Keratinocyte (primary cell): ENCODE data around the gene DNAJC11. TPM values are rescaled to one million over a fixed set of nuclear protein-coding genes. Genes with fewer than 3 reads are reported as not detected.

Source experiments
- DNase-seq: peaks from one replicate; pipeline ENCODE4 v3.0.0-alpha.2; 2011; ENCODE audit warnings: low read depth, missing footprints, low spot score
- FAIRE-seq: peaks from 2 replicates; lab custom pipeline; 2011; peaks lifted over from hg19 to GRCh38; lab: Jason Lieb, UNC
- H2AFZ ChIP-seq: 2 replicates; pipeline ENCODE4 v1.6.0; 2012; ENCODE audit warnings: low read length, control low read depth, inconsistent platforms; ENCODE audit not compliant: control insufficient read depth
- H3K27ac ChIP-seq: 2 replicates; pipeline ENCODE4 v1.5.1; 2011; ENCODE audit warnings: low read length; ENCODE audit not compliant: control insufficient read depth, insufficient read depth
- H3K27me3 ChIP-seq: 3 replicates; pipeline ENCODE4 v1.6.0; 2011; ENCODE audit warnings: low read length; ENCODE audit not compliant: control insufficient read depth, insufficient read depth; ENCODE audit errors: extremely low read depth
- H3K36me3 ChIP-seq, 2 experiments: 2 replicates in 1 of 2; 3 replicates in 1 of 2; pipeline ENCODE4 v1.5.1; 2011; ENCODE audit warnings: low read length in 2 of 2, mild to moderate bottlenecking in 1 of 2; ENCODE audit not compliant: control insufficient read depth in 2 of 2, insufficient read depth in 2 of 2; ENCODE audit errors: extremely low read depth in 1 of 2
- H3K4me1 ChIP-seq: 3 replicates; pipeline ENCODE4 v1.5.1; 2011; ENCODE audit warnings: low read length; ENCODE audit not compliant: control insufficient read depth, insufficient read depth; ENCODE audit errors: extremely low read depth
- H3K4me2 ChIP-seq: 3 replicates; pipeline ENCODE4 v1.6.0; 2011; ENCODE audit warnings: low read depth, low read length; ENCODE audit not compliant: control insufficient read depth, insufficient read depth; ENCODE audit errors: extremely low read depth
- H3K4me3 ChIP-seq, 3 experiments: fragments of 200-600 bp in 1 of 3; sonication (generic) in 1 of 3; 2 replicates in 2 of 3; 3 replicates in 1 of 3; pipeline ENCODE4 v1.5.1; 2011 to 2016; ENCODE audit warnings: low read length in 3 of 3, mild to moderate bottlenecking in 3 of 3, control low read depth in 2 of 3, inconsistent platforms in 1 of 3, low read depth in 1 of 3, mixed read lengths in 1 of 3, mixed run types in 1 of 3, moderate library complexity in 1 of 3; ENCODE audit not compliant: control insufficient read depth in 2 of 3, insufficient read depth in 2 of 3; ENCODE audit errors: extremely low read depth in 1 of 3
- H3K79me2 ChIP-seq: 2 replicates; pipeline ENCODE4 v1.6.0; 2012; ENCODE audit warnings: low read length; ENCODE audit not compliant: control insufficient read depth, insufficient read depth
- H3K9ac ChIP-seq: 3 replicates; pipeline ENCODE4 v1.6.0; 2011; ENCODE audit warnings: low read length; ENCODE audit not compliant: control insufficient read depth, insufficient read depth; ENCODE audit errors: extremely low read depth
- H3K9me1 ChIP-seq: 3 replicates; pipeline ENCODE4 v1.6.0; 2011; ENCODE audit warnings: low read length; ENCODE audit not compliant: control insufficient read depth, insufficient read depth; ENCODE audit errors: extremely low read depth
- H3K9me3 ChIP-seq: 2 replicates; pipeline ENCODE4 v1.5.1; 2012; ENCODE audit warnings: low read depth, low read length; ENCODE audit not compliant: control insufficient read depth
- H4K20me1 ChIP-seq: 3 replicates; pipeline ENCODE4 v1.6.0; 2011; ENCODE audit warnings: low read length; ENCODE audit not compliant: control insufficient read depth, insufficient read depth; ENCODE audit errors: extremely low read depth
- EZH2 ChIP-seq: IDR thresholded peaks from one replicate; pipeline ENCODE4 v1.6.1; 2012; ENCODE audit warnings: inconsistent platforms, mild to moderate bottlenecking, low read length, moderate library complexity
- dilution Hi-C: fragments of 300-500 bp; cut with MboI; formaldehyde crosslinking; loops from one replicate; pipeline ENCODE4 v1.7.0; 2020; ENCODE audit warnings: low sequenced_read_pairs; ENCODE audit not compliant: extremely low pct_ligation_motif_present
- polyA plus RNA-seq, 5 experiments: library from polyadenylated mRNA; depleted of rRNA in 3 of 5; stranded (reverse) in 3 of 5; stranded (forward) in 1 of 5; unstranded in 1 of 5; fragments of >200 nt; gene quantifications; 1 replicate in 1 of 5; 2 replicates in 3 of 5; 3 replicates in 1 of 5; pipeline versions ENCODE4 v1.2.1 to v1.2.3, GENCODE V29; 2011 to 2012; ENCODE audit warnings: missing spikeins in 2 of 5, low read depth in 1 of 5, low replicate concordance in 1 of 5
- TF ChIP-seq, protein P1 (sequence below), 3 experiments: IDR thresholded peaks in 1 of 3; conservative IDR thresholded peaks in 1 of 3; optimal IDR thresholded peaks in 1 of 3; 2 replicates in 2 of 3; 3 replicates in 1 of 3; pipeline versions ENCODE3 to v1.5.1; 2011; ENCODE audit warnings: low read length in 3 of 3, mild to moderate bottlenecking in 3 of 3, moderate library complexity in 2 of 3, control low read depth in 1 of 3, inconsistent platforms in 1 of 3; ENCODE audit not compliant: insufficient read depth in 2 of 3; ENCODE audit errors: extremely low read depth in 1 of 3

DNAJC11 gene
- polyA plus RNA-seq, 1 donor (not counting 4 experiments of a cell fraction or from before 2014, with no cell fraction given): 40.8 TPM

DNA sequence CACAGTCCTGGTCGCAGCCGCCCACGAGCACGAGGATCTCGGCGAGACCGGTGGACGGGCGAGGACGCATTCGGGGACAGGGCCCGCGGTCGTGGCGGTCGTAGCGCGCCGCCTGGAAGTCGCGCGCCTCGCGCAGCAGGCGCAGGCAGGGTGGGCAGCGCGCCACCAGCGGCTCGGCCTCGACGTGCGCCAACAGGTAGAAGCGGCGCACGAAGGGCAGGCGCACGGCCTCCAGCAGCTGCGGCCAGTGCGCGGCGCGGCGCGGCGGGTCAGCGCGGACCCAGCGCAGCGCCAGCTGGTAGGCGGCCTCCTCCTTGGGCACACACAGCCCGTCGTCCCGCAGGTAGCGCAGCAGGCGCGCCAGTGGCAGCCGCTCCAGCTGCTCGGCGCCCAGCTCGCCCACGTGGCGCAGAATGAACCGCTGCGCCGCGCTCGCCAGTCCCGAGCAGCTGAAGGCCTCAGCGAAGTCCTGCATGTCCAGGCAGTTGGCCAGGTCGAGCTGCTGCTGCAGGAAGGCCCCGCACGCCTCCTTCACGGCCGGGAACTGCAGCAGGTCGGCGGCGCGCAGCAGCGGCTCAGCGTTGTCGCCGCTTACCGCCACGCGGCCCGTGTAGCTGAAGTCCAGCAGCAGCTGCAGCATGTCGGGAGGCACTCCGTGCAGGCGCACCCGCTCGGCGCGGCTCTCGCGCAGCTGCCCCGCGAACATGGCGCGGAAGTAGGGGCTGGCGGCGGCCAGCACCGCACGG, 99.5 kb downstream of the DNAJC11 start:
- no peak for FAIRE-seq
- Histone ChIP-seq H3K9ac (peak overlapping the region; percentile 100), H2AFZ (no peak overlapping the region), H3K27ac (peak overlapping the region; percentile 100), H3K79me2 (peaks cover 54% of the 10 kb centered on the region), H3K27me3 (no peaks in the 10 kb centered on the region), H3K9me3 (no peaks in the 10 kb centered on the region), H3K4me1 (peaks cover 46% of the 10 kb centered on the region), H3K4me2 (peak overlapping the region; percentile 100), H3K4me3 (peak overlapping the region; percentile 97 to 100 (median 99)), H4K20me1 (peaks cover 31% of the 10 kb centered on the region), H3K9me1 (peaks cover 4% of the 10 kb centered on the region), H3K36me3 (peaks cover 16 to 26% of the 10 kb centered on the region in 2 experiments)
- TF ChIP-seq EZH2: no peak
- TF ChIP-seq, protein P1, sequence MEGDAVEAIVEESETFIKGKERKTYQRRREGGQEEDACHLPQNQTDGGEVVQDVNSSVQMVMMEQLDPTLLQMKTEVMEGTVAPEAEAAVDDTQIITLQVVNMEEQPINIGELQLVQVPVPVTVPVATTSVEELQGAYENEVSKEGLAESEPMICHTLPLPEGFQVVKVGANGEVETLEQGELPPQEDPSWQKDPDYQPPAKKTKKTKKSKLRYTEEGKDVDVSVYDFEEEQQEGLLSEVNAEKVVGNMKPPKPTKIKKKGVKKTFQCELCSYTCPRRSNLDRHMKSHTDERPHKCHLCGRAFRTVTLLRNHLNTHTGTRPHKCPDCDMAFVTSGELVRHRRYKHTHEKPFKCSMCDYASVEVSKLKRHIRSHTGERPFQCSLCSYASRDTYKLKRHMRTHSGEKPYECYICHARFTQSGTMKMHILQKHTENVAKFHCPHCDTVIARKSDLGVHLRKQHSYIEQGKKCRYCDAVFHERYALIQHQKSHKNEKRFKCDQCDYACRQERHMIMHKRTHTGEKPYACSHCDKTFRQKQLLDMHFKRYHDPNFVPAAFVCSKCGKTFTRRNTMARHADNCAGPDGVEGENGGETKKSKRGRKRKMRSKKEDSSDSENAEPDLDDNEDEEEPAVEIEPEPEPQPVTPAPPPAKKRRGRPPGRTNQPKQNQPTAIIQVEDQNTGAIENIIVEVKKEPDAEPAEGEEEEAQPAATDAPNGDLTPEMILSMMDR (optimal IDR thresholded peaks at IDR 0.05 in 1 of 3, IDR thresholded peaks at IDR 0.05 in 1 of 3, conservative IDR thresholded peaks at IDR 0.05 in 1 of 3; ENCODE audit: extremely low read depth in 1 of 3, insufficient read depth in 2 of 3, low read length in 3 of 3): no peak
- DNase-seq: no peak
- dilution Hi-C loops: no loop called here

DNA sequence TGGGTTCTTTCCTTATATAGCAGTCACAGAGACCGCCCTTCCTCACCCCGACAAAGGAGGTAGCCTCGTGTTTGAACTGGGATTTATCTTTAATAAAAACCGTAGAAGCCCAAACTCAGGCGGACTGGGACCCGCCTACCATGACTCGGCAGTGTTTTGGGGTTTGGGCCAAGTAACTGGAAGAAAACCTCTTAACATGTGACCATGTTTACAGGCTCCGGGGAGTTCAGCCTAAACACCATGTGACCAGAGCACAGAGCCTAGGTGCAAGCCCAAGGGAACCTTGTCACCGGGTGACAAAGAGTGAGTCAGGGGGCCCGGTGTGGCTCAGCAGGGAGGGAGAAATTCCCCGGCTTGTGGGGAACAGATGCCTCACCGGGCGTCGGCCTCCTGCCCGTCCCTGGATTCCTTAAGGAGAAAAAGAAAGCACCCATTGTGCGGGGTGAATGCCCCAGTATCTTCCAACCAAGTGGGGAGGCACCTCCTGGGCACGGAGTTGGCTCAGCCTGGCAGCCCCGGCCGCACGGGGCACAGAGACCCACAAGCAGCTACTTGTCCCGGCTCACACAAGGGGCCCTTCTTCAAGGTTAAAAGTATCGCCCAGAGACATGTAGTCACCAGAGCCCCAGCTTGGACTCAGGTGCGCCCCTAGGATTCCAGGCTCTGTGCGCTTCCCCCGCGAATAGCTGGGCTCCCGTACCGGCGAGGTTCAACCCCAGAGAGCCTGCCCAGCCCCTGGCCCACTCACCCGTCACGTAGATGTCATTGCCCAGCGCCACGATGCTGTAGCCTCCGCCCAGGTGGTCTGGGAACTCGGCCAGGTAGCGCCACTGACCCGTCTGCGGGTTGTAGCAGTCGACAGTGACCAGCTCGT, 100.3 kb downstream of the DNAJC11 start:
- H3K79me2 ChIP-seq: peaks cover 62% of the 10 kb centered on the region
- no peak overlapping the region for H2AFZ ChIP-seq

More for the DNA sequence above, 100.3 kb downstream of the DNAJC11 start:
- Histone ChIP-seq H3K9ac (peak overlapping the region; percentile 100), H3K36me3 (peaks cover 21 to 34% of the 10 kb centered on the region in 2 experiments), H3K4me2 (peak overlapping the region; percentile 100), H3K4me1 (peaks cover 50% of the 10 kb centered on the region), H3K9me3 (no peaks in the 10 kb centered on the region), H4K20me1 (peaks cover 39% of the 10 kb centered on the region), H3K27ac (peak overlapping the region; percentile 100), H3K27me3 (no peaks in the 10 kb centered on the region), H3K4me3 (peak overlapping the region; percentile 97 to 100 (median 99)), H3K9me1 (peaks cover 4% of the 10 kb centered on the region)
- dilution Hi-C loops: no loop called here
- DNase-seq (peak; percentile 96), FAIRE-seq (peak; percentile 46)
- TF ChIP-seq, protein P1 (optimal IDR thresholded peaks at IDR 0.05 in 1 of 3, IDR thresholded peaks at IDR 0.05 in 1 of 3, conservative IDR thresholded peaks at IDR 0.05 in 1 of 3; ENCODE audit: extremely low read depth in 1 of 3, insufficient read depth in 2 of 3, low read length in 3 of 3): no peak
- TF ChIP-seq EZH2: no peak
